ENCODE results near the gene PTPRA. TPM values are rescaled to one million over a fixed set of nuclear protein-coding genes. Genes with fewer than 3 reads are reported as not detected.
A peak's percentile ranks its signal among the peaks of the same experiment; 100 is the strongest.

The PTPRA gene
- total RNA-seq, 1 experiment from 2014 or later = 56.9 TPM

DNA sequence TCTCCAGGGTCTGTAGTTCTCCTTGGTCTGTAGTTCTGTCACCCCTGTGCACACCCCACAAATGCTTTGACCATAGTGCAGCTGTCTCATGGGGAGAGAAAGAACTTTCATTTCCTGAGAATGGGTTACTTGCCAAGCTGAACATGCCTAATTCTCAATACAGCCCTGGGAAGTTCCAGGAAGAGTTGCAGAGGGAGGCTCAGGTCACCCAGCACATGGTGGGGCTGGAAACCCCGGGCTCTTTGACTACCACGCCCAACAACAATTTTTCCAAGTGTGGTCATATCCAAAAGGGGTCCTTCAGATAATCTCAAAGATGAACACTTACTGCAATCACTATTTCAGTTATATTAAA is 2.2 kb upstream of the PTPRA start:
- intact Hi-C loops (cut with micrococcal nuclease; ENCODE audit: unreplicated experiment) = loop anchor here (5.0 kb wide), 1 partner anchor 126 kb away; no protein-coding TSS in a partner anchor
- no TSS peak for BruUV-seq (replicated peaks)
- POLR2A ChIA-PET (ENCODE audit: low non-redundant PET) = no interaction called here
- Histone ChIP-seq H3K27me3 (replicated peaks; ENCODE audit: insufficient read depth, low read depth, low read length, poor library complexity) (no peaks in the 10 kb centered on the region), H3K4me3 (ENCODE audit: low read depth, low read length, poor library complexity, severe bottlenecking) (no peak overlapping the region), H3K36me3 (ENCODE audit: insufficient read depth, low read length, poor library complexity, severe bottlenecking) (peaks cover 5% of the 10 kb centered on the region), H3K9me3 (ENCODE audit: low read depth, low read length, poor library complexity, severe bottlenecking) (no peaks in the 10 kb centered on the region), H3K4me1 (ENCODE audit: insufficient read depth, low read length, poor library complexity, severe bottlenecking) (peaks cover 32% of the 10 kb centered on the region), H3K27ac (ENCODE audit: low read depth, low read length, poor library complexity, severe bottlenecking) (peak overlapping the region; percentile 56)
- TF ChIP-seq, protein P1, sequence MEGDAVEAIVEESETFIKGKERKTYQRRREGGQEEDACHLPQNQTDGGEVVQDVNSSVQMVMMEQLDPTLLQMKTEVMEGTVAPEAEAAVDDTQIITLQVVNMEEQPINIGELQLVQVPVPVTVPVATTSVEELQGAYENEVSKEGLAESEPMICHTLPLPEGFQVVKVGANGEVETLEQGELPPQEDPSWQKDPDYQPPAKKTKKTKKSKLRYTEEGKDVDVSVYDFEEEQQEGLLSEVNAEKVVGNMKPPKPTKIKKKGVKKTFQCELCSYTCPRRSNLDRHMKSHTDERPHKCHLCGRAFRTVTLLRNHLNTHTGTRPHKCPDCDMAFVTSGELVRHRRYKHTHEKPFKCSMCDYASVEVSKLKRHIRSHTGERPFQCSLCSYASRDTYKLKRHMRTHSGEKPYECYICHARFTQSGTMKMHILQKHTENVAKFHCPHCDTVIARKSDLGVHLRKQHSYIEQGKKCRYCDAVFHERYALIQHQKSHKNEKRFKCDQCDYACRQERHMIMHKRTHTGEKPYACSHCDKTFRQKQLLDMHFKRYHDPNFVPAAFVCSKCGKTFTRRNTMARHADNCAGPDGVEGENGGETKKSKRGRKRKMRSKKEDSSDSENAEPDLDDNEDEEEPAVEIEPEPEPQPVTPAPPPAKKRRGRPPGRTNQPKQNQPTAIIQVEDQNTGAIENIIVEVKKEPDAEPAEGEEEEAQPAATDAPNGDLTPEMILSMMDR (conservative IDR thresholded peaks at IDR 0.05; ENCODE audit: low read depth, low read length) = no peak
- no peak for TF ChIP-seq EZH2 (IDR thresholded peaks at IDR 0.05; ENCODE audit: borderline replicate concordance, low read depth, low read length, poor library complexity, severe bottlenecking)
- DNase-seq (ENCODE audit: low spot score) = no peak
- CTCF ChIA-PET = no interaction called here

DNA sequence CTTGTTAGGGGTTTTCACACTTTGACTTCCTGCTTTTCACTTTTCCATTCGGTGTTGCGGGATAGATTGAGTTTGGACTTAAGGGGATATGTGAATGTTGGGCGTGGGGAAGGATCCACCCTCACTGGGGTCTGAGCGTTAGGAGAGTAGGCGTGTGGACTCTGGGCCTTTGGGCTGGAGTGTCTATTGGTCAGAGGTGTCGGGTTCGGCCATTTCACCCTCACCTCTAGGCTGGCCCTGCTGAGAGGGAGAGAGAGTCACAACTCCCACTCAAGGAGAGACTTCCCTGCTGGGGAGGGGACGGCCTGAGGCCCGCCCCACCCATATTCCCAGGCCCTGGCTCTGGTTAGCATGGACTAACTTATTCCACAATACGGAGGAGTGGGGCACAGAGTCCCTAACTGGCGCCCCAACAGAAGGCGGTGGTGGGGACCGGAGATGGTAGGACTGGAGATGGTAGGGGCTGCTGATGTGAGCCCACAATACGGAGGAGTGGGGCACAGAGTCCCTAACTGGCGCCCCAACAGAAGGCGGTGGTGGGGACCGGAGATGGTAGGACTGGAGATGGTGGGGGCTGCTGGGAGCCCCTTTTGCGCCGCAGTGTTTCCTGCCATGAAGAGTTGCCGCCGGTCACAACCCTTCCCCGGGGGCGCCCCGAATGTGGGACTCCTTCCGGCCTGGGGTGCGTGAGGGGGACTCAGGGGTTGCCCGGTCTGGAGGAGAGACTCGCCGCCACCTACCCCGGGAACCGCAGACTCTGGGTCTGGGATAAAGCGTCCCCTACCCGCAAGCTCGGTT is 1.4 kb upstream of the PTPRA start:
- POLR2A ChIA-PET (ENCODE audit: low non-redundant PET) = no interaction called here
- intact Hi-C loops (cut with micrococcal nuclease; ENCODE audit: unreplicated experiment) = loop anchor here (5.0 kb wide), 1 partner anchor 125 kb away; no protein-coding TSS in a partner anchor
- DNase-seq (ENCODE audit: low spot score) = no peak
- H3K27me3 ChIP-seq (replicated peaks; ENCODE audit: insufficient read depth, low read depth, low read length, poor library complexity) = no peaks in the 10 kb centered on the region
- H3K4me1 ChIP-seq (ENCODE audit: insufficient read depth, low read length, poor library complexity, severe bottlenecking) = peaks cover 32% of the 10 kb centered on the region
- no peak overlapping the region for H3K27ac ChIP-seq (ENCODE audit: low read depth, low read length, poor library complexity, severe bottlenecking)
- CTCF ChIA-PET = no interaction called here
- no TSS peak for BruUV-seq (replicated peaks)
- peak overlapping the region; percentile 100 for H3K4me3 ChIP-seq (ENCODE audit: low read depth, low read length, poor library complexity, severe bottlenecking)
- H3K36me3 ChIP-seq (ENCODE audit: insufficient read depth, low read length, poor library complexity, severe bottlenecking) = peaks cover 3% of the 10 kb centered on the region
- no peaks in the 10 kb centered on the region for H3K9me3 ChIP-seq (ENCODE audit: low read depth, low read length, poor library complexity, severe bottlenecking)
- TF ChIP-seq, protein P1 (conservative IDR thresholded peaks at IDR 0.05; ENCODE audit: low read depth, low read length) = no peak
- TF ChIP-seq EZH2 (IDR thresholded peaks at IDR 0.05; ENCODE audit: borderline replicate concordance, low read depth, low read length, poor library complexity, severe bottlenecking) = no peak

- H3K27ac ChIP-seq (ENCODE audit: low read depth, low read length, poor library complexity, severe bottlenecking) = peak overlapping the region; percentile 85
- DNase-seq (ENCODE audit: low spot score) = peak; percentile 78
- no TSS peak for BruUV-seq (replicated peaks)
- H3K36me3 ChIP-seq (ENCODE audit: insufficient read depth, low read length, poor library complexity, severe bottlenecking) = no peaks in the 10 kb centered on the region
- H3K4me3 ChIP-seq (ENCODE audit: low read depth, low read length, poor library complexity, severe bottlenecking) = peak overlapping the region; percentile 100
- ChIA-PET CTCF (no interaction called here), POLR2A (ENCODE audit: low non-redundant PET) (interaction anchor here (0.6 kb wide), 1 partner anchor 47 kb away, joined by 3 read pairs; no protein-coding TSS in a partner anchor)
- peaks cover 32% of the 10 kb centered on the region for H3K4me1 ChIP-seq (ENCODE audit: insufficient read depth, low read length, poor library complexity, severe bottlenecking)
- TF ChIP-seq, protein P1 (conservative IDR thresholded peaks at IDR 0.05; ENCODE audit: low read depth, low read length) = peak; percentile 47
- TF ChIP-seq EZH2 (IDR thresholded peaks at IDR 0.05; ENCODE audit: borderline replicate concordance, low read depth, low read length, poor library complexity, severe bottlenecking) = no peak
- no peaks in the 10 kb centered on the region for H3K27me3 ChIP-seq (replicated peaks; ENCODE audit: insufficient read depth, low read depth, low read length, poor library complexity)
- H3K9me3 ChIP-seq (ENCODE audit: low read depth, low read length, poor library complexity, severe bottlenecking) = no peaks in the 10 kb centered on the region
- intact Hi-C loops (cut with micrococcal nuclease; ENCODE audit: unreplicated experiment) = loop anchor here (5.0 kb wide), 1 partner anchor 125 kb away; no protein-coding TSS in a partner anchor
These were observed 747 bp upstream of the PTPRA start for GRCh38 chr20:2872459-2873009.
